Retina (tissue), 1 donor: Measurements from ENCODE around the gene RGS3.

Experiments
- DNase-seq: peaks from one replicate; pipeline ENCODE4 v3.0.0-alpha.2; 2016

The RGS3 gene

GRCh38 chr9:113558632-113559502, 95.3 kb downstream of the RGS3 start:
- no peak for DNase-seq

DNA sequence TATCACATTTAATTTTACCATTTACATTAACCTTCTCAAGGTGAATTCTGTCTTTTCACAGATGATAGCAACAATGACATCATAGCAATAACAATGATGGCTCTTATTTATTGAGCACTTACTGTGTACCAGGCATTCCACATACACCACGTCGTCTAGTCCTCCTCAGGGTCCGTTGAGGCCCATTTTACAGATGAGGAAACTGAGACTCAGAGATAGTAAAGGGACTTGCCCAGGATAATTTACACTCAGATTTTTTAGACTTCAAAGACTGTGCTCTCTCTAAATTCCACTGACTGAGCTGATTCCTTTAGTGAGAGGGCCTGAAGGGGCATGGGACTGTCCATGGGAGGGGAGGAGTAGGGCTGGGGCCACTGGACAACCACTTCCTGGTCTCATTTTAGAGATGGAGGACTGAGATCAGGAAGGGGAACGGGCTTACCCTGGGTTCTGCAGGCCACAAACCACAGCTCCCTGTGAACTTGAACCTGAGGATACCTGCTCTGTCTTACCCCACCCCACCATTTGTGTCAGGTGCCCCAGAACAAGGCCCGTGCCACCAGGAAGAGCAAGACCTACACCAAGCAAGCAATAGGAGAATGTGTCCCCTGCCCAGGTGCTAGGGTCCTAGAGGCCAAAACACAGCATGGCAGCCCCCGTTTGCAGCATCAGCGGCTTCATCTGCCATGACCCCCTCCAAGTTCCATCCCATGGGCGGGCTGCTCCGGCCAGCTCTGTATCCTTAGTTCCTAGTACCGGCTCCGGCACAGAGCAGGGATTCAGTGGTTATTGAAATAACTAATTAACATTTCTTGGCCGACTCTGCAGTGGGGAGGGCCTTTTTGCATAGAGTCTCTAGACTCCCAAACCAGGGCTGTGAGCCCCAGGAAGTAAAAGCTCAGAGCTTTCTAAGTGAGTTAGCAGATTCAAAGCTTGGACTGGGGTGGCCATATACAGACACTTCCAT, 96.6 kb downstream of the RGS3 start:
- DNase-seq: no peak

GRCh38 chr9:113562653-113563381, 99.3 kb downstream of the RGS3 start:
- no peak for DNase-seq

DNA sequence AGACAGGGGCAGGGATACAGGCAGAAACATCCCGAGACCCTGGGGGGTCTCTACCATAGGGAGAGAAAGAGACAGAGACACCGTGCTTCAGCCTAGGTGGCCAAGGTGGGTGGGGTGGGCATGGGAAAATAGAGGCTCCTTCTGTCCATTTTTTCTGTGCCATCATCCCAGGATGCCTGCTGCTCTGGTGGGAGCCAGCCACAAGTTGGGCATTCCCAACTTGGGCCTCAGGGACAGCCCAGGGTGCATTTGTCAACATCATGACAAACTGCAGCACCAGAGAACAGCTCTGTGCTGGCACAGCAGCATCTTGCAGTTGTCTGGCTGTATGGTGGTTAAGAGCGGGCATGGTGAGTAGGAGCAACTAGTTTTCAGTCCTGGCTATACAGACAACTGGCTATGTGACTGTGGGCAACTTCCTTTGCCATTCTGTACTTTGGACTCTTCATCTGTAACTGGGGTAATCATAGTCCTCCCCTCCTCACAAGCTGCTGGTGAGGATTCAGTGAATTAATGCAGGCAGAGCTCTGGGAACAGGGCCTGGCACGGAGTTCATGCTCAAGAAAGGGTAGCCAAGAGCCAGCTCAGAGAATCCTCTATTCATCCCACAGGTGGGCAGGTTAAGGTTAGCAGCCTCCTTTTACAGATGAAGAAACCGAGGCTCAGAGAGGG, 100.4 kb downstream of the RGS3 start:
- no peak for DNase-seq

DNA sequence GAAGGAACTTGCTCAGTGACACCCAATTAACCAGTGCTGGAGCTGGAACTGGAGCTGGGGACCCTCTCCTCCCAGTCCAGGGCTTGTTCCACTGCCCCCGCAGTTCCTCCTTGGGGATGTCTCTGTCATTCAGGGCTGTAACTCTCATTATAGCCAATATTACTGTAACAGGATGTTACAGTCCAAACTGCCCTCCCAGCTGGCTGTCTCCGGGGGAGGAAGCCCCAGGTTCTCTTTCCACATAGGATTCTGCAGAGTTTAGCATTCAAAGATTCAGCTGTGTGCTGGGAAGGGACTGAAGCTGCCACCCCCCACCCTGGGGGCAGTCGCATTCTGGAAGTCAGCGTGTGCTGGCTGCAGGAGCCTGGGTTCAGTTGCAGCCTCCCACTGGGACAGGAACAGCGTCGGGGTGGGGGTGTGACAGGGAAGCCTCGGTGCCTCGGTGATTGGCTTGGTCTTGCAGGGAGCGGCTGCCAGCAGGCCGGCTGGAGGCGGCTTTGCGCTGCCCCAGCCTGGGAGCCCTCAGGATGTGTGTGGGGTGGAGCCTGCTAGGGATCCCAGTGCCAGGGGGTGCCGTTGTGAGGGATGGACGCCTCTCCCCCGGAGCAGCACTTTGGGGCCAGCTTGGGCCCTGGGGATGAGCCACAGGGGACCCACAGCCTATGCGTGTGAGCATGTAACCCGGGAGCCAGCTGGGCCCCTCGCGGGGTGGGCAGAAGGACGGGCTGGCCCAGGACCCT, 101.1 kb downstream of the RGS3 start:
- DNase-seq: no peak

- peak; percentile 59 for DNase-seq
Observed at GRCh38 chr9:113566016-113566711, 102.6 kb downstream of the RGS3 start.

- no peak for DNase-seq
Observed at GRCh38 chr9:113566712-113567071, 103.2 kb downstream of the RGS3 start.

DNA sequence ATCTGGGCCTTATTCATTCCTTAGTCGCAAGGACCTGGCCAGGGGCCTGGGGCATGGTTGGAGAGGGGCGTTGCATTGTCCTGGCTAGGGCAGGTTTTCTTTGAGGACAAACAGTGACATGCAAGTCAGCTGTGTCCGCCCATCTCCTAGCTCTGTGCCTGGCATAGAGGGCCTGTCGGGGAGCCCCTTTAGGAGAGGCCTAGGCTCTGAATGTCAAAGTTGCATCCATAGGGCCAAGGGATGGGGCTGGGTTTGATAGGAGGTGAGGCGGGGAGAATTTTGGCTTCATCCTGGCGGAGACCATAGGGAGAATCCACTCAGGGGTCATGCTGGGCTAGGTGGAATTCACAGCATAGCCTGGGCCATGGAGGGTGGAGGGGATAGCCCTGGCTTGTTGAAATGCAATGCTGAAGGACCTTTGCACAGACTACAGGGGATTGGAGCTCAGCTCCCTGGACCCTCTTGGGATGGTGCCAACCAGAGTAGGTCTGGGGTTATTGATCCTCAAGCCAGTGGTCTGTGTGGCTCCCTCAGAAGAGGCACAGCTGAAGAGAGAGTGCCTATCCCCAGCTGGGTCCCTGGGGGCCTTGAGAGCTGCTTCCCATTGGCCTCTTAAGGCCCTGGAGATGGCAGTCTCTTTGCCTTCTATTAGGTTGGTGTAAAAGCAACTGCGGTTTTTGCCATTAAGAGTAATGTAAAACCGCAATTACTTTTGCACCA, 104.0 kb downstream of the RGS3 start:
- no peak for DNase-seq

GRCh38 chr9:113568081-113568435, 104.5 kb downstream of the RGS3 start:
- no peak for DNase-seq

- no peak for DNase-seq
Observed at GRCh38 chr9:113568571-113569321, 105.2 kb downstream of the RGS3 start.

GRCh38 chr9:113569472-113570060, 106.0 kb downstream of the RGS3 start:
- DNase-seq: no peak

DNA sequence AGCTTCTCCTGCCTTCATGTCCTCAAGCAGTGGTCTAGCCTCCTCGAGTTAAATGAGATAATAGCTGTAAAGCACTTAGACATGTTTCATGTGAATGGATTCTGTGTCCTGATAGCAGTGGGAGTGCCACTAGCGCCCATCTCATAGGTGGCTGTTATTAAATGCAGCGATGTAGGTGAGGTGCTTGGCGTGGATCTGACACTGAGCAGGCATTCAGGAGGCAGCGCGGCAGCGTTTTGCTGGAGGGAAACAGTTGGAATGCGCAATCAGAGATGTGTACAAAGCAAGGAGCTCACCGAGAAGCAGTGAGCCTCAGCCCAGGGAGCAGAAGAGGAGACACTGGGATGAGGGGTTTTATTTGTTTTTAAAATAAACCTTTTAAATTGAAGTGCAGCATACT, 106.6 kb downstream of the RGS3 start:
- DNase-seq: no peak

DNA sequence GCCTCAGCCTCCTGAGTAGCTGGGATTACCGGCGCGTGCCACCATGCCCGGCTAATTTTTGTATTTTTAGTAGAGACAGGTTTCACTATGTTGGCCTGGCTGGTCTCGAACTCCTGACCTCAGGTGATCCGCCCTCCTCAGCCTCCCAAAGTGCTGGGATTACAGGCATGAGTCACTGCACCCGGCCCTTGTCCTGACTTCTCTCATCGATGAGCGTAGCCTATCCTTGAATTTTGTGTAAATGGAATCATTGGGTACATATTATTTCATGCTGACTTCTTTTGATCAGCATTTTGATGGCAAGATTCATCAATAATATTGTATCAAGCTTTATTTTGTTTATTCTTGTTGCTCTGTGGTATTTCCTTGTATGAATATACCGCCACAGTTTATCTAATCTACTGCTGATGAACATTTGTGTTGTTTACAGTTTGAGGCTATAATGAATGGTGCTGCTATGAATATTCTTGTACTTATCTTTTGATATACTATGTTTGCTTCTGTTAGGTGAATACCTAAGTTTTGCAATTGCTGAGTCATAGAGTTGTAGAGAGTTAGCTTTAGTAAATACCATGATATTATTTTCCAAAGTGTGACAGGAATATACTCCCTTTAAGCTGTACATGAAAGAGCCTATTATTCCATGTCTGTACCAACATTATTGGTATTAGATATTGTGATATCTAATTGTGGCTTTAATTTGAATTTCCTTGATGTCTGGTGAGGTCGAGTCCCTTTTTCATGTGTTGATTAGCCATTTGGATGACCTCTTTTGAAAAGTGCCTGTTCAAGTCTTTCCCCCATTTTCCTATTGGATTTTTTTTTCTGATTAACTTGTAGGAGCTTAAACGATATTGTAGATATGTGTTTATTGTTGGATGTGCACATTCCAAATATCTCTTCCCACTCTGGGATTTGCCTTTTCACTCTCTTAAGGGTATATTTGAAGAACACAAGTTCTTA, 107.5 kb downstream of the RGS3 start:
- DNase-seq: no peak

- DNase-seq: no peak
Observed at GRCh38 chr9:113572076-113572861, 108.7 kb downstream of the RGS3 start.

GRCh38 chr9:113573046-113573958, 109.8 kb downstream of the RGS3 start:
- DNase-seq: no peak

DNA sequence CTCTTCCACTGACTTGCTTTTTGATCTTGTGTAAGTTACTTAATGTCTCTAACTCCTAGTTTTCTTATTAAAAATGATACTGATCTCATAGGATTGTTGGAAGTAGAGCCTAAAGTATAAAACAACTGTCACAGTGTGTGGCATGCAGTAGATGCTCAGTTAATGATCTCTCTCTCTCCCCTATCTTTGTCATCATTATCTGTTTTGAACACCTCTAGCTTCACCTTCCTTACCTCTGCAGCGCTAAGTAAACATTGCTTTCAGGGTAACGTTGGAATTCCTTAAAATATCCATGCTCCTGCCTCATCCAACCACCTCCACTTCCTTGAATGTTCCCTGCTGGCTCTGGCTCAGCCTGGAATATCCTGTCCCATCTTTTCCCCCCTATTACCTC, 110.4 kb downstream of the RGS3 start:
- DNase-seq: no peak
